K562 (cell line): ENCODE data around the gene NPIPB2. TPM values are rescaled to one million over a fixed set of nuclear protein-coding genes. Genes with fewer than 3 reads are reported as not detected.

Source experiments
- ATAC-seq: fragments of 200-7000 bp; cut with Tn5 transposase; 3 replicates; pipeline ENCODE4 v1.9.1; 2020; ENCODE audit warnings: moderate library complexity
- BruUV-seq: library from RNA; stranded (reverse); fragments of 400-500 nt; replicated peaks from 2 replicates; lab custom pipeline; 2021; lab: Mats Ljungman, UMichigan
- CTCF ChIA-PET: fragments of 300-600 bp; formaldehyde crosslinking; extraction: SDS; loops from one replicate; lab custom pipeline; 2021; ENCODE audit warnings: low intra/inter-chr PET ratio; lab: Yijun Ruan, JAX
- POLR2A ChIA-PET: fragments of 300-600, 350-650 bp; sonication (Branson Sonifier 250); formaldehyde crosslinking; extraction: SDS; loops from one replicate; lab custom pipeline; 2021; ENCODE audit warnings: antibody characterized with exemption, inconsistent platforms; lab: Yijun Ruan, JAX
- DNase-seq, 4 experiments: peaks; one replicate each; pipeline versions ENCODE4 v3.0.0 to v3.0.0-alpha.2; 2011 to 2018; ENCODE audit warnings: low spot score in 3 of 4, mixed read lengths in 3 of 4; ENCODE audit errors: extremely low read depth in 1 of 4
- FAIRE-seq: peaks from 2 replicates; lab custom pipeline; 2011; peaks lifted over from hg19 to GRCh38; lab: Jason Lieb, UNC
- H2AFZ ChIP-seq: 2 replicates; pipeline ENCODE4 v1.6.0; 2011; ENCODE audit warnings: low read depth, low read length, control low read depth, inconsistent platforms
- H3K27ac ChIP-seq: fragments of 200-600 bp; 3 replicates; pipeline ENCODE4 v1.8.0; 2011; ENCODE audit warnings: low read depth, mild to moderate bottlenecking, control low read depth, inconsistent platforms, low read length, moderate library complexity, mixed read lengths; ENCODE audit errors: extremely low read depth
- H3K27me3 ChIP-seq, 2 experiments: fragments of 300-600 bp in 1 of 2; 2 replicates in 1 of 2; 3 replicates in 1 of 2; pipeline versions ENCODE4 v1.6.0 to v1.8.0; 2011; ENCODE audit warnings: inconsistent platforms in 2 of 2, low read length in 2 of 2, mild to moderate bottlenecking in 1 of 2, mixed read lengths in 1 of 2, moderate library complexity in 1 of 2; ENCODE audit not compliant: control insufficient read depth in 2 of 2, insufficient read depth in 2 of 2
- H3K36me3 ChIP-seq: fragments of 300-600 bp; 3 replicates; pipeline ENCODE4 v1.8.0; 2011; ENCODE audit warnings: mild to moderate bottlenecking, low read length, inconsistent platforms; ENCODE audit not compliant: control insufficient read depth, insufficient read depth
- H3K4me1 ChIP-seq, 2 experiments: fragments of 200-600 bp in 1 of 2; replicated peaks in 1 of 2; 2 replicates in 1 of 2; 3 replicates in 1 of 2; pipeline versions ENCODE4 v1.5.1 to v1.8.0; 2011; ENCODE audit warnings: inconsistent platforms in 2 of 2, low read length in 2 of 2, mild to moderate bottlenecking in 1 of 2, mixed read lengths in 1 of 2, moderate library complexity in 1 of 2; ENCODE audit not compliant: control insufficient read depth in 2 of 2, insufficient read depth in 2 of 2
- H3K4me2 ChIP-seq: 2 replicates; pipeline ENCODE4 v1.6.1; 2011; ENCODE audit warnings: low read length, control low read depth, inconsistent platforms, mixed read lengths; ENCODE audit not compliant: insufficient read depth
- H3K4me3 ChIP-seq: fragments of 200-600 bp; sonication (generic), shearing (Covaris generic); 2 replicates; pipeline ENCODE4 v1.5.1; 2016; ENCODE audit warnings: control low read depth, inconsistent platforms
- H3K79me2 ChIP-seq: fragments of 200-600 bp; 3 replicates; pipeline ENCODE4 v1.8.0; 2011; ENCODE audit warnings: low read length, inconsistent platforms; ENCODE audit not compliant: control insufficient read depth, insufficient read depth
- H3K9ac ChIP-seq, 2 experiments: 2 replicates each; pipeline versions ENCODE4 v1.6.0 to v1.6.1; 2011; ENCODE audit warnings: low read depth in 2 of 2, low read length in 2 of 2, control low read depth in 1 of 2, inconsistent platforms in 1 of 2, mild to moderate bottlenecking in 1 of 2, mixed read lengths in 1 of 2; ENCODE audit not compliant: insufficient read depth in 1 of 2
- H3K9me1 ChIP-seq: one replicate; pipeline ENCODE4 v1.6.0; 2011; ENCODE audit warnings: inconsistent platforms, mild to moderate bottlenecking, low read length, moderate library complexity; ENCODE audit not compliant: control insufficient read depth, insufficient read depth
- H3K9me3 ChIP-seq: replicated peaks from 2 replicates; pipeline ENCODE4 v1.5.1; 2011; ENCODE audit warnings: low read depth, low read length, inconsistent platforms; ENCODE audit not compliant: control insufficient read depth, insufficient read depth
- H4K20me1 ChIP-seq: replicated peaks from 2 replicates; pipeline ENCODE4 v1.6.1; 2011; ENCODE audit warnings: low read length, inconsistent platforms, mixed read lengths; ENCODE audit not compliant: control insufficient read depth, insufficient read depth
- ARID1B ChIP-seq: fragments of 450-650 bp; IDR thresholded peaks from 2 replicates; pipeline ENCODE4 v1.6.1; 2016; ENCODE audit warnings: antibody characterized with exemption, mild to moderate bottlenecking, inconsistent platforms
- ELF1 ChIP-seq: fragments of 200-800 bp; sonication (Bioruptor generic); IDR thresholded peaks from 2 replicates; pipeline ENCODE4 v1.6.1; 2016; ENCODE audit warnings: missing genetic modification characterization, missing compliant biosample characterization
- FOS ChIP-seq: IDR thresholded peaks from 3 replicates; pipeline ENCODE4 v1.6.1; 2011; ENCODE audit not compliant: insufficient read length; ENCODE audit errors: extremely low read depth
- FOXK2 ChIP-seq, 2 experiments: fragments of 450-650 bp; IDR thresholded peaks in 1 of 2; conservative IDR thresholded peaks in 1 of 2; 2 replicates each; pipeline ENCODE4 v1.6.1; 2016; ENCODE audit warnings: low read depth in 2 of 2, mild to moderate bottlenecking in 1 of 2
- L3MBTL2 ChIP-seq: fragments of 450-650 bp; IDR thresholded peaks from 2 replicates; pipeline ENCODE4 v1.6.1; 2016; ENCODE audit warnings: mild to moderate bottlenecking, moderate library complexity
- MYC ChIP-seq, 2 experiments: fragments of 250-450 bp in 1 of 2; sonication (Bioruptor Pico) in 1 of 2; IDR thresholded peaks; 2 replicates each; pipeline versions ENCODE4 v1.5.1 to v1.6.1; 2012 to 2021; ENCODE audit warnings: low read depth in 2 of 2, borderline replicate concordance in 1 of 2, improper control_type of control experiment in 1 of 2, low read length in 1 of 2, mild to moderate bottlenecking in 1 of 2, moderate library complexity in 1 of 2
- SMAD4 ChIP-seq: fragments of 250-450 bp; sonication (Bioruptor Pico); conservative IDR thresholded peaks from 2 replicates; pipeline ENCODE4 v1.8.0; 2021; ENCODE audit warnings: inconsistent platforms, mild to moderate bottlenecking, moderate library complexity
- ZNF57 ChIP-seq: fragments of 450-650 bp; formaldehyde crosslinking; IDR thresholded peaks from 2 replicates; pipeline ENCODE4 v1.4.0; 2020; ENCODE audit warnings: mild to moderate bottlenecking, moderate library complexity
- ZNF707 ChIP-seq: fragments of 250-450 bp; sonication (Bioruptor Pico); conservative IDR thresholded peaks from 2 replicates; pipeline ENCODE4 v1.8.0; 2022; ENCODE audit warnings: inconsistent platforms, mild to moderate bottlenecking, moderate library complexity
- WGBS: fragments of 100-300 bp; shearing (Covaris generic); methylation state at CpG from one replicate; pipeline ENCODE4 v1.1.6; 2016; ENCODE audit warnings: low coverage, mixed read lengths; ENCODE audit not compliant: insufficient coverage; ENCODE audit errors: missing lambda C conversion rate; 5-methylcytosine and 5-hydroxymethylcytosine counted together
- in situ Hi-C: fragments of 300-500 bp; cut with MboI; formaldehyde crosslinking; loops from 4 replicates; pipeline ENCODE4 v1.15.0; 2018; ENCODE audit warnings: inconsistent platforms, mixed read lengths
- intact Hi-C: fragments of 100-400 bp; cut with micrococcal nuclease; formaldehyde crosslinking; loops from 2 replicates; pipeline ENCODE4 v1.14.2; 2022
- polyA plus RNA-seq, 8 experiments: library from polyadenylated mRNA; depleted of rRNA in 4 of 8; stranded (reverse) in 5 of 8; unstranded in 3 of 8; fragments of >200 nt; fragmentation: Nextera tagmentation in 2 of 8; fragmentation: Illumina TruSeq in 1 of 8; extraction: Ambion mirVana in 2 of 8; extraction: Trizol in 1 of 8; gene quantifications; 2 replicates each; pipeline versions ENCODE4 v1.2.1 to v1.2.3, GENCODE V29; 2011 to 2014; ENCODE audit warnings: inconsistent platforms in 1 of 8, missing spikeins in 1 of 8
- total RNA-seq, 7 experiments: library from RNA; depleted of rRNA in 6 of 7; stranded (reverse); fragments of >200 nt in 6 of 7; fragmentation: Illumina TruSeq in 2 of 7; extraction: Trizol in 2 of 7; gene quantifications; 2 replicates each; pipeline versions ENCODE4 v1.2.1 to v1.2.3, GENCODE V29; 2011 to 2021; ENCODE audit warnings: low replicate concordance in 1 of 7
- TF ChIP-seq, protein P1 (sequence below): fragments of 450-650 bp; formaldehyde crosslinking; IDR thresholded peaks from 2 replicates; pipeline ENCODE4 v1.4.0; 2020; ENCODE audit warnings: mild to moderate bottlenecking
- TF ChIP-seq, protein P2 (sequence below): fragments of 250-450 bp; sonication (Bioruptor Pico); IDR thresholded peaks from 2 replicates; pipeline ENCODE4 v1.8.0; 2021; ENCODE audit warnings: moderate library complexity, mild to moderate bottlenecking, inconsistent platforms
- TF ChIP-seq, protein P3 (sequence below): fragments of 450-650 bp; formaldehyde crosslinking; IDR thresholded peaks from 2 replicates; pipeline ENCODE4 v1.4.0; 2022; ENCODE audit warnings: missing genetic modification characterization

NPIPB2 gene
- total and polyA plus RNA-seq, 9 of the 15 experiments (the other 6 are each of a cell fraction or from before 2014, with no cell fraction given), result 0.21 to 2.9 (median 1.6) TPM; not detected in 1

DNA sequence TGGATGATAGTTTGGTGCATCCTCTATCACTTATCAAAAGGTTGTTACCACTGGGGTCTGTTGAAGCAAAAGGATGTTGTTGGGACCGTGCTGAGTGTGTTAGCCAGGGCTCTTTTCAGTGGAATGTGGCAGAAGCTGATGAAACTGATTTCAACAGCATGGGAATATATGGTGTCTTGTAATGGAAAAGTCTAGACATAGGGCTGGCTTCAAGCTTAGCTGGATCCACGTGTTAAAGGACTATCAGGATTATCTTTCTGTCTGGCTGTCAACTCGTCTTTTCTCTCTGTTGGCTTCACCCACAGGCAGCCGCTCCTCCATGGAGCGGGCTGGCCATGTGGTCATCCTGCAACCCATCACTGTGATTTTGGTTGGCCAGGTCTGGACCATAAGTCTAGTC lies 43.4 kb upstream of the NPIPB2 start:
- Histone ChIP-seq H3K36me3 (no peaks in the 10 kb centered on the region), H3K9ac (no peak overlapping the region), H3K27me3 (no peaks in the 10 kb centered on the region), H2AFZ (no peak overlapping the region), H3K4me1 (peaks cover 0 to 5% of the 10 kb centered on the region in 2 experiments; a peak in 4 of 5 replicates), H3K9me1 (no peaks in the 10 kb centered on the region), H3K9me3 (no peaks in the 10 kb centered on the region), H3K4me3 (no peak overlapping the region), H3K4me2 (no peak overlapping the region), H3K27ac (no peak overlapping the region), H3K79me2 (no peaks in the 10 kb centered on the region), H4K20me1 (no peaks in the 10 kb centered on the region)
- no peak for TF ChIP-seq ZNF707 (CRISPR knock-in tag)
- no peak for TF ChIP-seq MYC (IDR thresholded peaks at IDR 0.05; ENCODE audit: low read depth, low read length)
- no peak for TF ChIP-seq MYC (CRISPR knock-in tag; IDR thresholded peaks at IDR 0.05; ENCODE audit: borderline replicate concordance, low read depth)
- TF ChIP-seq ARID1B, result no peak
- TF ChIP-seq, protein P1, sequence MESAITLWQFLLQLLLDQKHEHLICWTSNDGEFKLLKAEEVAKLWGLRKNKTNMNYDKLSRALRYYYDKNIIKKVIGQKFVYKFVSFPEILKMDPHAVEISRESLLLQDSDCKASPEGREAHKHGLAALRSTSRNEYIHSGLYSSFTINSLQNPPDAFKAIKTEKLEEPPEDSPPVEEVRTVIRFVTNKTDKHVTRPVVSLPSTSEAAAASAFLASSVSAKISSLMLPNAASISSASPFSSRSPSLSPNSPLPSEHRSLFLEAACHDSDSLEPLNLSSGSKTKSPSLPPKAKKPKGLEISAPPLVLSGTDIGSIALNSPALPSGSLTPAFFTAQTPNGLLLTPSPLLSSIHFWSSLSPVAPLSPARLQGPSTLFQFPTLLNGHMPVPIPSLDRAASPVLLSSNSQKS, result no peak
- no peak for TF ChIP-seq ELF1
- no peak for TF ChIP-seq FOXK2 (conservative IDR thresholded peaks at IDR 0.05 in 1 of 2, IDR thresholded peaks at IDR 0.05 in 1 of 2; ENCODE audit: low read depth in 2 of 2)
- TF ChIP-seq, protein P2, sequence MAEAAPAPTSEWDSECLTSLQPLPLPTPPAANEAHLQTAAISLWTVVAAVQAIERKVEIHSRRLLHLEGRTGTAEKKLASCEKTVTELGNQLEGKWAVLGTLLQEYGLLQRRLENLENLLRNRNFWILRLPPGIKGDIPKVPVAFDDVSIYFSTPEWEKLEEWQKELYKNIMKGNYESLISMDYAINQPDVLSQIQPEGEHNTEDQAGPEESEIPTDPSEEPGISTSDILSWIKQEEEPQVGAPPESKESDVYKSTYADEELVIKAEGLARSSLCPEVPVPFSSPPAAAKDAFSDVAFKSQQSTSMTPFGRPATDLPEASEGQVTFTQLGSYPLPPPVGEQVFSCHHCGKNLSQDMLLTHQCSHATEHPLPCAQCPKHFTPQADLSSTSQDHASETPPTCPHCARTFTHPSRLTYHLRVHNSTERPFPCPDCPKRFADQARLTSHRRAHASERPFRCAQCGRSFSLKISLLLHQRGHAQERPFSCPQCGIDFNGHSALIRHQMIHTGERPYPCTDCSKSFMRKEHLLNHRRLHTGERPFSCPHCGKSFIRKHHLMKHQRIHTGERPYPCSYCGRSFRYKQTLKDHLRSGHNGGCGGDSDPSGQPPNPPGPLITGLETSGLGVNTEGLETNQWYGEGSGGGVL (CRISPR knock-in tag), result no peak
- no peak for TF ChIP-seq ZNF57
- TF ChIP-seq SMAD4, result peak; percentile 50; the same call in 1 of the 2 replicates
- TF ChIP-seq L3MBTL2, result peak; percentile 62; the same call in 1 of the 2 replicates
- TF ChIP-seq, protein P3, sequence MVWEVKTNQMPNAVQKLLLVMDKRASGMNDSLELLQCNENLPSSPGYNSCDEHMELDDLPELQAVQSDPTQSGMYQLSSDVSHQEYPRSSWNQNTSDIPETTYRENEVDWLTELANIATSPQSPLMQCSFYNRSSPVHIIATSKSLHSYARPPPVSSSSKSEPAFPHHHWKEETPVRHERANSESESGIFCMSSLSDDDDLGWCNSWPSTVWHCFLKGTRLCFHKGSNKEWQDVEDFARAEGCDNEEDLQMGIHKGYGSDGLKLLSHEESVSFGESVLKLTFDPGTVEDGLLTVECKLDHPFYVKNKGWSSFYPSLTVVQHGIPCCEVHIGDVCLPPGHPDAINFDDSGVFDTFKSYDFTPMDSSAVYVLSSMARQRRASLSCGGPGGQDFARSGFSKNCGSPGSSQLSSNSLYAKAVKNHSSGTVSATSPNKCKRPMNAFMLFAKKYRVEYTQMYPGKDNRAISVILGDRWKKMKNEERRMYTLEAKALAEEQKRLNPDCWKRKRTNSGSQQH (CRISPR knock-in tag), result no peak
- no peak for TF ChIP-seq FOS
- DNase-seq, result no peak
- no TSS peak for BruUV-seq
- POLR2A ChIA-PET, result interaction anchor here (0.7 kb wide), 1 partner anchor 12 kb away, joined by 3 read pairs; no protein-coding TSS in a partner anchor
- intact Hi-C loops, result no loop called here
- CTCF ChIA-PET, result no interaction called here
- FAIRE-seq, result no peak
- 22% methylated on average over 5 of the region's 5 CpGs for WGBS
- in situ Hi-C loops, result no loop called here
- ATAC-seq, result no peak
